SU-DHL-6 (cell line): ENCODE measurements around the gene CREB5.

ENCODE experiments used
- H2AFZ ChIP-seq: fragments of 200-600 bp; sonication (generic); 2 replicates; pipeline ENCODE4 v1.6.1; 2014; ENCODE audit warnings: low read depth, mild to moderate bottlenecking, moderate library complexity, mixed read lengths, antibody characterized with exemption, low read length; ENCODE audit not compliant: severe bottlenecking
- H3F3A ChIP-seq: fragments of 200-600 bp; shearing (Covaris generic); 2 replicates; pipeline ENCODE4 v1.6.0; 2016; ENCODE audit warnings: antibody characterized with exemption, mild to moderate bottlenecking; ENCODE audit not compliant: insufficient read depth
- H3K27ac ChIP-seq: fragments of 200-600 bp; sonication (generic); 2 replicates; pipeline ENCODE4 v1.5.1; 2016; ENCODE audit warnings: low read depth, mild to moderate bottlenecking, low read length, moderate library complexity, mixed read lengths
- H3K27me3 ChIP-seq: fragments of 200-600 bp; sonication (generic), shearing (Covaris generic); 2 replicates; pipeline ENCODE4 v1.6.0; 2014; ENCODE audit warnings: mild to moderate bottlenecking, low read length
- H3K36me3 ChIP-seq: fragments of 200-600 bp; sonication (generic); 2 replicates; pipeline ENCODE4 v1.6.1; 2014; ENCODE audit warnings: mild to moderate bottlenecking, low read length, mixed read lengths
- H3K4me2 ChIP-seq: fragments of 300-600, 200-600 bp; shearing (Covaris generic), sonication (generic); 2 replicates; pipeline ENCODE4 v1.6.0; 2014; ENCODE audit warnings: low read length, low read depth, mild to moderate bottlenecking; ENCODE audit not compliant: poor library complexity, severe bottlenecking
- H3K4me3 ChIP-seq: fragments of 200-600 bp; sonication (generic); 2 replicates; pipeline ENCODE4 v1.5.1; 2014; ENCODE audit warnings: antibody characterized with exemption, low read length, mild to moderate bottlenecking, mixed read lengths; ENCODE audit not compliant: insufficient read depth, poor library complexity, severe bottlenecking
- H3K79me2 ChIP-seq: fragments of 200-600 bp; sonication (generic); 2 replicates; pipeline ENCODE4 v1.6.1; 2014; ENCODE audit warnings: mild to moderate bottlenecking, low read length, moderate library complexity; ENCODE audit not compliant: insufficient read depth
- H3K9ac ChIP-seq: fragments of 200-600 bp; sonication (generic); 2 replicates; pipeline ENCODE4 v1.7.0; 2014; ENCODE audit warnings: mild to moderate bottlenecking, low read length
- H3K9me2 ChIP-seq: fragments of 200-600 bp; sonication (generic); replicated peaks from 2 replicates; pipeline ENCODE4 v1.6.1; 2014; ENCODE audit warnings: low read length; ENCODE audit not compliant: insufficient read depth
- H3K9me3 ChIP-seq: fragments of 200-600 bp; sonication (generic); 2 replicates; pipeline ENCODE4 v1.6.1; 2014; ENCODE audit warnings: low read length, mixed read lengths; ENCODE audit not compliant: insufficient read depth
- H4K20me1 ChIP-seq: fragments of 200-600 bp; sonication (generic); 2 replicates; pipeline ENCODE4 v1.6.1; 2014; ENCODE audit warnings: low read depth, mild to moderate bottlenecking, antibody characterized with exemption, low read length, moderate library complexity, mixed read lengths
- CTCF ChIP-seq: fragments of 200-600 bp; sonication (generic); IDR thresholded peaks from one replicate; pipeline ENCODE4 v1.5.1; 2017; ENCODE audit warnings: antibody characterized with exemption, mild to moderate bottlenecking, low read length, moderate library complexity; ENCODE audit not compliant: insufficient read depth, poor library complexity, severe bottlenecking
- EZH2phosphoT487 ChIP-seq: fragments of 200-600 bp; sonication (generic), shearing (Covaris generic); conservative IDR thresholded peaks from 2 replicates; pipeline ENCODE4 v1.6.1; 2018; ENCODE audit warnings: mild to moderate bottlenecking, antibody characterized with exemption, low read length, moderate library complexity, mixed read lengths

The CREB5 gene

GRCh38 chr7:28666154-28666553 is 253.8 kb downstream of the CREB5 start:
- H3K27me3 ChIP-seq, result no peaks in the 10 kb centered on the region
- H3K36me3 ChIP-seq, result no peaks in the 10 kb centered on the region
- H3K4me3 ChIP-seq, result no peak overlapping the region
- H4K20me1 ChIP-seq, result peaks cover 4% of the 10 kb centered on the region; the same call in 1 of the 2 replicates
- H3K9me2 ChIP-seq, result no peaks in the 10 kb centered on the region
- no peak overlapping the region for H3K27ac ChIP-seq
- H3F3A ChIP-seq, result peaks cover 7% of the 10 kb centered on the region; the same call in 1 of the 2 replicates
- no peak overlapping the region for H3K9ac ChIP-seq
- peaks cover 4% of the 10 kb centered on the region; the same call in 1 of the 2 replicates for H3K79me2 ChIP-seq
- H3K4me2 ChIP-seq, result no peak overlapping the region
- H2AFZ ChIP-seq, result no peak overlapping the region
- H3K9me3 ChIP-seq, result no peaks in the 10 kb centered on the region
- TF ChIP-seq CTCF (no peak), EZH2phosphoT487 (no peak)

GRCh38 chr7:28668085-28668484 is 255.8 kb downstream of the CREB5 start:
- Histone ChIP-seq H3K4me3 (no peak overlapping the region), H3K9me3 (no peaks in the 10 kb centered on the region), H4K20me1 (peaks cover 4% of the 10 kb centered on the region; the same call in 1 of the 2 replicates), H2AFZ (no peak overlapping the region), H3K27me3 (no peaks in the 10 kb centered on the region), H3F3A (no peaks in the 10 kb centered on the region), H3K36me3 (no peaks in the 10 kb centered on the region), H3K4me2 (no peak overlapping the region), H3K27ac (no peak overlapping the region), H3K9me2 (no peaks in the 10 kb centered on the region), H3K79me2 (peaks cover 4% of the 10 kb centered on the region; the same call in 1 of the 2 replicates), H3K9ac (no peak overlapping the region)
- TF ChIP-seq CTCF (no peak), EZH2phosphoT487 (no peak)

GRCh38 chr7:28669330-28669729 is 257.0 kb downstream of the CREB5 start:
- Histone ChIP-seq H3K27ac (no peak overlapping the region), H3K4me2 (no peak overlapping the region), H3K9me3 (no peaks in the 10 kb centered on the region), H3K4me3 (no peak overlapping the region), H2AFZ (no peak overlapping the region), H3K27me3 (no peaks in the 10 kb centered on the region), H3K9ac (no peak overlapping the region), H3K79me2 (peaks cover 4% of the 10 kb centered on the region; the same call in 1 of the 2 replicates), H3F3A (no peaks in the 10 kb centered on the region), H3K9me2 (no peaks in the 10 kb centered on the region), H4K20me1 (peaks cover 4% of the 10 kb centered on the region; the same call in 1 of the 2 replicates), H3K36me3 (no peaks in the 10 kb centered on the region)
- TF ChIP-seq CTCF (no peak), EZH2phosphoT487 (no peak)
